HG02981 (cell line): ENCODE measurements around the gene POLR3B.
"Not testable (repeated sequence)": the region's sequence is repeated elsewhere in the genome, so short reads cannot be mapped to it uniquely, and the experiment has no call there.

Source experiments
- ATAC-seq: cut with Tn5 transposase; IDR thresholded peaks from one replicate; pipeline ENCODE4 v1.9.1; 2021; ENCODE audit warnings: mild to moderate bottlenecking, moderate library complexity; ENCODE audit not compliant: unreplicated experiment

Gene POLR3B

DNA sequence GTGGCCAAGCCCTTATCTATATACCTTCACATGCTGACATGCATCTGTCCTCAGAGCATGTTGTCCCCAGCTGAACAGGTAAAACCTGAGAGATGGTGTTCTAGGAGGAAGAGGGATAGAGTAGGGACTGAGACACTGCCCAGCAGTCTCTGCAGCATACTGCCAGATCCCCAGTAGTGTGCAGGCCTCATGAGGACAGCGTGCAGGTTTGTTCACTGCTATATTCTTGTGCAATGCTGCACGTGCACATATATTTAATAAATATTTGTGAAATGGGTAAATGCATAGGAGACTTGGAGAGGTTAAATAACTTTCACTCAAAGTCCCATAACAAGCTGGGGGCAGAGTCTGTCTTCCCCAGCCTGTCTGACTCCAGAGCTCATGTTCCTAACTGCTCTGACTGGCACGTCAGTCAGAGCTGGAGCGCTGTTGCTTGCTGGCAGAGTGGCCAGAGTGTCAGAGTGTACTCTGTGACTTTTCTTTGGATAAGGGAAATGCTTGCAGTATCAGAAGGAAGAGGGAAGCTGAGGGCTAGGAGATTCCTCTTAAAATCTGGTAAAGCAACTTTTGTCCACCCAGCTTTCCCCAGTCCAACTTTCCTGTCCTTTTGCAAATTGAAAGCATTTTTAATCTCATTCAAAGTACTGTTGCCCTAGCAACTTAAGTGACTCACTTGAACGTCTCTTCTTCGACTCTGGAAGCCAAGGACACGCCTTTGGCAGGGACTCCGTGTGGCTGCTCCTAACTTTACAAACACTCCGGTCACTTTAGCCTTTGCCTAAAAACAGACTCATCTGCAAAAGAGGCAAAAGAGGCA lies 14.9 kb upstream of the POLR3B start:
- ATAC-seq, result no peak

DNA sequence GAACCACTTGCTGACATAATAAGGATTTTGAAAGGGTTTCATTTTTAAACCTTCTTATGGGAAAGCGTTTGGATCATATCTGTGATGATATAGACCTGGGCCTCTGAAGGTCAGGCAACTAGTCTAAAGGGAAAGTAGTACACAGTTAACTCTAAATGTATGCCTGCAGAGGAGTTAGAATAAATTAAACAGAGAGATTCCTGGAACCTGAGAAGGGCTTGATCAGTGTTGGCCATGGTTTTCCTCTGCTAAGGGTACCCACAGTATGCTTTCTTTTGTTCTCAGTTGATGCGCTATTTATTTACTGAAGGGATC lies 14.4 kb upstream of the POLR3B start:
- ATAC-seq, result no peak

DNA sequence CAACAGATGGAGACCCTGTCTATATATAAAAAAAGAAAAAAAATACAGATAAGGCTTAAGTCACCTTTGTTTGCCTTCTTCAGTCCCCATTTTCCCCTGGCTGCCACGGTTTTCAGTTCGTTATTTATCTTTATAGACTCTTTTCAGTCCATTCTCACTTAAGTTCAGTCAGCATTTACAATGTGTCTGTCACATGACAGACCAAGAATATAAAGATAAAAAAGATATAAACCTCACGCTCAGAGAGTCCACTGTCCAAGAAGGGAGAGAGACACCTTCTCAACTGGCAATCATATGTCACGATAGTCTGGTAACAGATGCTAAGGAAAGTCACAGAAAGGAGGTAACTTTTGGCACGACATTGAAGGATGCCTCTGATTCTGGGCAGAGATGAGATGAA lies 13.4 kb upstream of the POLR3B start:
- no peak for ATAC-seq

DNA sequence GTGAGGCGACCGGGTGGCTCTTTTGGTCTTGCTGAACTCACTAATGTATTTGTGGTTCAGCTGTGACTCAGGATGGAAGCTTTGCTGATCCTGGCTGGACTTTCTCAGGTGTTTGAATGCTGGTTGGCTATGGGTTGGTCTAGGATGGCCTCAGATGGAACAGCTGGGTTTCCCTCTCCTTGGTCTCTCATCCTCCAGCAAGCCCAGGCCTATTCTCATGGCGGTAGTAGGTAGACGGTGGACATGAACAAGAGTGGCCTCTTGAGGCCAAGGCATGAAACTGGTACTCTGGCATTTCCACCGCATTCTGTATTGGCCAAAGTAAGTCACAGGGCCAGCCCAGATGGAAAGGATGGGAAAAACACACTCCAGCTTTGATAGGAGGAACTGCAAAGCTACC lies 11.8 kb upstream of the POLR3B start:
- ATAC-seq, result no peak

DNA sequence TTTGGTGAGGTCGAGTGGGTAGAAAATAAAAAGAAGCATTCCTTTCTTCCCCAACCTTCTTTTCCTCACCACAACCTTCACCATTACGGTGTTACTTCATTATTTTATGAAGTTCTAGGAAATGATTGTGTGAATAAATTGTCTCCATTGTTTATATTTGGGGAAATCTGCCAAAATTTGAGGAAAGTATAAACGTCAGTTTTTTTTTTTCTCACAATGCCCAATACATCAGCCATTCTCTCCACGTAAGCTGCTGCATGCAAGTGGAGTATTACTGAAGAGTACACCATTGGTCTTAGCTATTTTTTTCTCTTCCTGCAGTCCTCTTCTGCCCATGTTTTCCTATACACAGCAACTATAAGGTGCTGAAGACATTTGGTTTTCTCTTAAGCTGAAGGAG lies 9.1 kb upstream of the POLR3B start:
- no peak for ATAC-seq

DNA sequence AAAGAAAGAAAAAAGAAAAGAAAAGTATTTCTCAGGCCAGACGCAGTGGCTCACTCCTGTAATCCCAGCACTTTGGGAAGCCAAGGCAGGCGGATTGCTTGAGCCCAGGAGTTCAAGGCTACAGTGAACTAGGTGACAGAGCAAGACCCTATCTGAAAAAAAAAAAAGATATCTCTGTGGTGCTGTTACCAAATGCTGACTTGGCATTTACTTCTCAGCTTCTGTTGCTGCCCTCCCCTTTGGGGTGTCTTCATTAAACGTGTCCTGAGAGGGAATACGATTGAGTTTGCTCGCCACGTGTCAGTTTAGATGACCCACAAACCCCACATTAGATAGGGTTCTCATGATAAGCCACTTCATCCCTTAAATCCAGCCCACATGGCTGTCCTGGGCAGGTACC lies 4.4 kb upstream of the POLR3B start:
- ATAC-seq, result no peak

DNA sequence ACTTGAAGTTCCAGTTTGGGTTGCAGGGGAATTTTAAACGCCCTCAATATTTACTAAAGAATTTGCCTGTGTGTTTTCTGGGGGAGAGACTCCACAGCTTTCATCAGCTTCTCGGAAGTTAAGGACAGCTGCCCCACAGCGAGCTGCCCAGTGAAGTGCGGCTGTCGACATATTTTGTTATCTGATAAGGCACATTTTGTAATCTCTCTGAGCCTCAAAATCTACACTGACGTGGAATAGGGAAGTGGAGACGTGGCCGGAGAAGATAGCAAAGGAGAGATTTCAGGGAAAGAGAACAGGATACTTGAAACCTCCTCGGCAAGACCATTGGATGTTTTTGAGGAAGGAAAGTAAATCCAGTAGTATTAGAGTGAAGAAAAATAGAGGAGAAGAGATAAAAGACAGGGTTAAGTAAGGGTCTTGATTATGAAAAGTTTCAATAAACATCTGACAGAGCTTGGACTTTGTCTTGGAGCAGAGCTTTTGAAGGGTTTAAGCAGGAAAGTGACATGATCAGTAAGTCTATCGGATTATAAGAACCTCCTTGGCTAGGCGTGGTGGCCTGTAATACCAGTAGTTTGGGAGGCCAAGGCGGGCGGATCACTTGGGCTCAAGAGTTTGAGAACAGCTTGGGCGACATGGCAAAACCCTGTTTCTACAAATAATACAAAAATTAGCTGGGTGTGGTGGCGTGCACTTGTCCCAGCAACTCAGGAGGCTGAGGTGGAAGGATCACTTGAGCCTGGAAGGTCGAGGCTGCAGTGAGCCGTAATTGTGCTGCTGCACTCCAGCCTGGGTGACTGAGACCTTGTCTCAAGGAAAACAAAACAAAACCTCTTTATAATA lies 1.1 kb downstream of the POLR3B start:
- peak; percentile 10 for ATAC-seq

DNA sequence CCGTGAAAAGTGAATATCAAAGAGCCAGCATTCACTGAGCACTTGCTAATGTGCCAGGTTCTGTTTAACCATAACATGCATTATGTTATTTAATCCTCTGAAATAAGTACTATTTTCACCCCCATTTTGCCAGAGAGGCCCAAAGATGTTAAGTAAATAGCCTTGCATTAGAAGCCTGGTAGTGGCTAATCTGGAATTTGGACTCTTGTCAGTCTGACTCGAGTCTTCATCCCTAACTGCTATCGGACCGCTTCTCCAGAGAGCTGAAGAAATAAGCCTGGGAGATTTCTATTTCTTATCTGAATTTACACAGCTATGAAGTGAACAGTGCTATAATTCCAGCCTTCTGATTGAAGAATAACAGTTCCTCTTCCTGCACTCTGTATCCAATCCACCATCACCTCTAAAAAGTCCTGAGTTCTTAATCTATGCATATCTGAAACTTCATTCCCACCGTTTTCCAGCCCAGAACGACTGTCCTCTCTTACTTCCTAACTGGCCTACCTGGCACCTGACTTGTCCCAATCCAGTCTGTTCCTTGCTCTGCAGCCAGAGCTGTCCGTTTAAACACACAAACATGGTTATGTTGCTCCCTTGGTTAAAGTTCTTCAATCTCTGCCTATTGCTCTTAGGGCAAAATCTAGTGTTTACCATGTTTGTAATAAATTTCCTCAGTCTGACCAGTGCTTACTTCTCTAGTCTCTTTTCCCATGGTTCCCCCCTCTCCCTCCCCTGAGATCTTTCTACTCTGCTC lies 2.3 kb downstream of the POLR3B start:
- no peak for ATAC-seq

DNA sequence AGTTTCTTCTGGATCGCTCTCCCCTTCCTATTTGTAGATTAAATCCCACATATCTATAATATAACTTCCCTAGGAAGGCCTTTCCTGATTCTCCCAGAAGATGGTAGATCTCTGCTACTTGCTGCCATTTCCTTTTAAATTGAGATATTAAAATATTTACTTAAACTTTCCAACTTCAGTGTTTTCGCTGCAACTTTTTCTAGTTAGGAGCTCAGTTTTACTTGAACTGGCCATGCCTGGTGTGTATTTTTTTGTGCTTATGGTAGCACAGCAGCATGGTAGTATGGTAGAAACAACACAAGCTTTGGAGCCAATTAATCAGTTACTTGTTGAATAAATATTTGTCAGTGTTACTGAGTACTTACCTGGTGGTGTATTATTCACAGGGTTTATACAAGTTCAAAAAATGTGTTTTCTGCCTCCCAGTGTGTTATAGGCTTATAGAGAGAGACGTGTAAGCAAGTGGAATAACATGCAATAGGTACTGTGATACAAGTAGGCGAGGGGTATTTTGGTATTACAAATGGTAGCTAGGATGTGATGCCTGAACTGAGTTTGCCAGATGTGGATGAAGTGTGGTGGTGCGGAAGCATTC lies 2.9 kb downstream of the POLR3B start:
- no peak for ATAC-seq

DNA sequence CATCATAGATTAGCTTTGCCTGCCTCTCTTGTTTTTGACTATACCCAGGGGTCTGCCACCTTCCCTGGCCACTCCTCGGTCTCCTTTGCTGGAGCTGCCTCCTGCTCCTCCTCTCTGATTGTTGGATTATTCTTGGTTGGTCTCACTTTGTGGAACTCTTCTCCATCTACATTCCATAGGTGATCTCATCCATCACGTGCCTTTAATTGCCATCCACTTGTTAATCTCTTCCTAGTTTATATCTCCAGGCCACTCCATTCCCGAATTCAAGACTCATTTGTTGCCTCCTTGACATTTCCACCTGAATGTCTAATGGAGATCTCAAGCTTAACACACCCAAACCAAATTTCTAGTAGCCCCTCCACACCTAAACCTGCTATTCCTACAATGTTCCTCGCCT lies 5.4 kb downstream of the POLR3B start:
- no peak for ATAC-seq

DNA sequence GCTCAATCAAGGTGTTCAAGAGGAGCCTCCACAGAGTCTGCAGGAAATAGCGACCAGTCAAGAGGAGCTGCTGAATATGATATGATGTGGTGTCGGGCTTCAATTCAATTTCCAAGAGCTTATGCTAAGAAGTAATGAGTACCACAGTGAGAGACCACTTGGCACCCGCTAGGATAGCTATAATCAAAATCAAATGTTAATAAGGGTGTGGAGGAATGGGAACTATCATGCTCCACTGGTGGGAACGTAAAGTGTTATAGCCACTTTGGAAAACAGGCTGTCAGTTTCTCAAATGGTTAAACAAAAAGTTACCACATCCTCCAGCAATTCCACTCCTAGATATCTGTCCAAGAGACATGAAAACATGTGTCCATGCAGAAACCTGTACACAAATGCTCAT lies 6.7 kb downstream of the POLR3B start:
- ATAC-seq, result no peak

DNA sequence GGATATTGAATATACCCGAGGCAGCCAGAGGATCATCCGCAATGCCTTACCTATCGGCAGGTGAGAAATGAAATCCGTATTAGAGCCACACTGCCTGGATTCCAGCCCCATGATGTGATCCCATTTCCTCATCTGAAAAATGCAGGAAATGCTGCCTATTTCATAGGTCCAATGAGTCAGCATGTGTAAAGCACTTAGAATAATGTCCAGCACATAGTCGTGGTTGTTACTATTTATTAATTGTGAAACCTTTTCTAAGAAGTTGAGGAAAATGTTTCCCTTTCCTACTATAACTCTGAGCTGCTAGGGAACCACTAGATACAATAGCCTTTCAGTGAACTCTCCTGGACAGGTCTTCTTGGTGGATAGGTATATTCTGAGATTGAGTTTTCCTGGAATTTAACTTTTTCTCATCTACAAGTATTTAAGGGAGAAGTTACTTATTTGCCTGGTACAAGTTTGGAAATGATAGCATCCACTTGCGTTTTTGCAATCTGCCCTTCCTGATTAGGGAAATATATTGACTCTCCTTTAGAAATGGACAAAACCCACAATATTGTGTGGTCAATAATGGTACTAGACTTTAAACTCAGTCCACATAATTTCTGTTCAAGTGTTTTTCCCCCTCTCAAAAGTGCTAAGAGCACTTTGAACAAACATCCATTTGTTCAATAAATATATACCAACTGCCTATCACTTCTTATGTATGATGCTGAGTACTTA lies 12.2 kb downstream of the POLR3B start:
- ATAC-seq, result no peak

DNA sequence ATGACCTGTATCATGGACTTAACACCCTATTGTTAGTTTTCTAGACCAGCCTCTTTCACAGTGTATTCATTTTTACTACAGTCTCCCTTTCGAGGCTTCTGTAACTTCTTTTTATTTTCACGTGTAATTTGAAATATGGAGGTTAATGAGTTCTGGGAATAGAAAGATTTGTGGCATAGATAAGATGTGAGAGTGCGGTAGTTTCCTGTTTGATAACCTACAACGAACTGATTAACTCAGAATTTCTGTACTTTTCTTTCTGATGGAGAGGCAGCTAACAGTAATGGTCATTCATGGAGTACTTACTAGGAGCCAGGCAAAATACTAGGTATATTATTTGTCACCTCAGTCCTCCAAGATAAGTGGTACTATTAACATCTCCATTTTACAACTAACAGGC lies 21.2 kb downstream of the POLR3B start:
- no peak for ATAC-seq

DNA sequence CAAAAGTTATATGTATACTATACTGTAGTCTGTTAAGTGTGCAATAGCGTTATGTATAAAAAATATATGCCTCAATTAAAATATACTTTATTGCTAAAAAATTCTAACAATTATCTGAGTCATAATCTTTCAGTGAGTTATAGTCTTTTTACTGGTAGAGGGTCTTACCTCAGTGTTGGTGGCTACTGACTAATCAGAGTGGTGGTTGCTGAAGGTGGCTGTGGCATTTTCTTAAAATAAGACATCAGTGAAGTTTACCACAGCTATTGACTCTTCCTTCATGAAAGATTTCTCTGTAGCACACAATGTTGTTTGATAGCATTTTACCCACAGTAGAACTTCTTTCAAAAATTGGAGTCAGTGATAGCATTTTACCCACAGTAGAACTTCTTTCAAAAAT lies 23.4 kb downstream of the POLR3B start:
- no peak for ATAC-seq

DNA sequence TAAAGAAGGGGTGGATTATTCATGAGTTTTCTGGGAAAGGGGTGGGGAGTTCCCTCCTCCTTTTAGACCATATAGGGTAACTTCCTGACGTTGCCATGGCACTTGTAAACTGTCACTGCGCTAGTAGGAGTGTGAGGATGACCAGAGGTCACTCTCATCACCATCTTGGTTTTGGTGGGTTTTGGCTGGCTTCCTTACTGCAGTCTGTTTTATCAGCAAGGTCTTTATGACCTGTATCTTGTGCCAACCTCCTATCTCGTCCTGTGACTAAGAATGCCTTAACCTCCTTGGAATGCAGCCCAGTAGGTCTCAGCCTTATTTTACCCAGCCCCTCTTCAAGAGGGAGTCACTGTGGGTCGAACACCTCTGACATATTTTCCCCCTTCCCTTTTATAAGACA lies 24.3 kb downstream of the POLR3B start:
- not testable (repeated sequence) for ATAC-seq

DNA sequence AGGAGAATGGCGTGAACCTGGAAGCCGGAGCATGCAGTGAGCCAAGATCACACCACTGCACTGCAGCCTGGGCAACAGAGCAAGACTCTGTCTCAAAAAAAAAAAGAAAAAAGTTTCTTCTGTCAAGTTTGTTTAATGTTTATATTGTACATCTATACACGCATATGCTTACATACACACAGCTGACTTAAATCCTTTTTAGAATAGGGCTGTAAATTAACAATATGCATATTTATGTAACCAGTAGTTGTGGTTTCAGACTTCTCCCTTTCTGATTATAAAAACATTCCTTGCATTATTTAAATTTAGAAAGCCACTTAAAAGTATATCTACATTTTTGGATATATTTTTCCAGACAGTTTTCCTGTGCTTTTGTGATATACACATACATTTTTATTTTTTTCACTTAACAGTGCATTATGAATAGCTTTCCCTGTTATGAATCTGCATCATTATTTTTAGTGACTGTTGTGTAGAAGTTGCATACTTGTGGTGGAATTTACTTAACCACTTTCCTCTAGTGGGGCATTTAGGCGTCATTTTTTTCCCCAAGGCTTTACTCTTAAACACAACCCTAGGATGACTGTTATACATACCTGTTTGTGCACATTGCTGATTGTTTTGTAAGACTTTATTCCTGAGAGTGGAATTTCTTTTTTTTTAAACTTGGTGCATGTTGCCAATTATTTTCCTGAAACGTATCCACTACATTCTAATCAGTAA lies 29.4 kb downstream of the POLR3B start:
- no peak for ATAC-seq

DNA sequence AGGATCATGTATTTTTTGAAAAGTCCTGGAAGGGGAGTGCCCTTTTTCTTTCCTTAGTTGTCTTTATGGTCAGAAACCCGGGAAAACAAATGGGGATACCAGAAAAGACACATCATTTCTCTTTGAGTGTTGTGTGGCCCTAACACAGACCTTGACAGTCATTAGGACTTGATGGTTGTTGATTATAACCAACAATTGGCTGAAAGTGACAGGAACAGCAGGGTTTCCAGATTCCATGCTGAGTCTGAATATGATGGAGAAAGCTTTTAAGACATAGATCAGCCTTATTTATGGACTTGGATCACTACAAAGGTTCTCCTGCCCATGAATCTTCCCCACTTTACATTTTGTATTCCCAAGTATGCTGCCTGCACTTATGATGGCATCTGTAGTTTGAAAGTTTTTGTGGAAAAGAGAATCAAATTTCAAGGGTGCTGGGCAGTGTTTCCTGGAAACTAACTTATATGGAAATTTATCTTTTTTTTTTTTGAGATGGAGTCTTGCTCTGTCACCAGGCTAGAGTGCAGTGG lies 30.4 kb downstream of the POLR3B start:
- ATAC-seq, result no peak

DNA sequence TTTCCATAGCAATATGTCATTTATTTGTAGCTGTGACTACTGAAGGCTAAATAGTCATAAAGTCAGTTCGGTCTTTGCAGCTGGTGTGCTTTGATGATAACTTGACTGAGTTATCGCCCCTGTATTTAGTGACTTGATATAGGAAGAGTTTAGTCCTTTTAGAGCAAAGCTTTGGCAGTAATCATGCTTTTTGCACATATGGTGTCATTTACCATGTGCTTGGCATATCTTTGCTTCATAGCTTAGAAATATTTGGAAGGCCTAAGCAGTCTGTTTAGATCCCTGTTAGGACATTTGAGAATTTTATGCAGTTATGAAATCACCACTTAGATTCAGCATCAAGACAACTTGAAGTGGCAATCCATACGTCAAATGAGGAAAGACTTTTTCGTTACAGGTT lies 31.6 kb downstream of the POLR3B start:
- ATAC-seq, result no peak

DNA sequence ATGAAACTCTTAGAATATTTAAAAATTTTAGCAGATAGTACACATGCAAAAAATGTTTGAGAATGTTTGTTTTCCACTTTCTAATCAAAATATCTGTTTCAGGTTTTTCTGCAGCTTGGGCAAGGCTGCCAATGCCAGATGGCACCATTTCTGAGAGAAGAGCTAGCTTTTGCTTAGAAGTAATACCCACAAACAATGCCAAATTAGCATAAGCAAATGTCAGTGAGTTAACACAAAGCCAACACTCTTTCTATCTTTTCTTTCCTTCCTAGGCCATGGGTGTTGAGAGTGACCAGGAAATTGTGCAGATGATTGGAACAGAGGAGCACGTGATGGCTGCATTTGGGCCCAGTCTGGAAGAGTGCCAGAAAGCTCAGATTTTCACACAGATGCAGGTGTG lies 35.2 kb downstream of the POLR3B start:
- no peak for ATAC-seq

DNA sequence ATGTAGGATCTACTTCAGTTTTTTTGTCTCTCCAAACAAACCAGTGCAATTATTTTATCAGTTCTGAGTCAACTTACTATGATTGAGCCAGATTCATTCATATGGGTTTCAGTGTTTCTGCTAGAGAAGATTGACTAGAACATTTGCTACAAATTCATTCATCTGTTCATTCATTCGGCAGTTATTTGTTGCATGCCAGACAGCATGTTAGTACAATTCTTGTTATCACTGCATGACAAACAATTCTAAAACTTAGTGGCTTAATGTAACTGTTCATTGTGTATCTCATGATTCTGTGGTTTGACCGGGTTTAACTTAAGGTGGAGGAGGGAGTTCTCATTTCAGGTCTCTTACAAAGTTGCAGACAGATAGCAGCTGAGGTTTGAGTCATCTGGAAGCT lies 52.3 kb downstream of the POLR3B start:
- no peak for ATAC-seq
